Retinal pigment epithelial cell (primary cell): ENCODE data around the gene RAG2.

ENCODE experiments used
- DNase-seq: peaks from one replicate; pipeline ENCODE4 v3.0.0-alpha.2; 2010; ENCODE audit warnings: low read depth
- H3K4me3 ChIP-seq: 2 replicates; pipeline ENCODE4 v1.5.1; 2011; ENCODE audit warnings: mild to moderate bottlenecking, low read length, control low read depth, moderate library complexity
- CTCF ChIP-seq: conservative IDR thresholded peaks from 2 replicates; pipeline ENCODE4 v1.5.1; 2011; ENCODE audit warnings: low read depth, low read length, control low read depth, inconsistent platforms

RAG2 gene

GRCh38 chr11:36627471-36627870, 29.4 kb upstream of the RAG2 start:
- TF ChIP-seq CTCF, result no peak
- no peak for DNase-seq

GRCh38 chr11:36627006-36627405, 29.0 kb upstream of the RAG2 start:
- no peak overlapping the region for H3K4me3 ChIP-seq
- TF ChIP-seq CTCF, result no peak
- DNase-seq, result no peak

More at GRCh38 chr11:36627471-36627870, 29.4 kb upstream of the RAG2 start:
- H3K4me3 ChIP-seq, result no peak overlapping the region

DNA sequence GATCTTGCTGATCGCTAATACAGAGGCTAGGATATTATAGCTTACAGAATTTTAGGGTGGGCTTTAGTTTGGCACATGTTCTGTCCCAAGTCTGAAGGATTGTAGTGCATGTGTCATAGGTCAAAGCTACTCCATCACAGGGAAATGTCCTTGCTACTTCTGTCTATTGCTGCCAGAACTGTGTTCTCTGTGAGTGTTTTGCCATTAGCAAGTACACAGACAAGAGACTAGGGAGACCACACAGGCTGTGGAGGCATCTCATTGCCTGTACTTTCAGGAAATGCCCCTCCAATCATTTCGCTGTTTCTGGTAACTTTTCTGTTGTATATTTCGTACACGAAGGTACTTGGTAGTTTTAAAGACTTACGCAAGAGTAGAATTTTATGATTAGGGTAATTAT, 25.5 kb upstream of the RAG2 start:
- no peak for DNase-seq
- no peak for TF ChIP-seq CTCF
- no peak overlapping the region for H3K4me3 ChIP-seq

DNA sequence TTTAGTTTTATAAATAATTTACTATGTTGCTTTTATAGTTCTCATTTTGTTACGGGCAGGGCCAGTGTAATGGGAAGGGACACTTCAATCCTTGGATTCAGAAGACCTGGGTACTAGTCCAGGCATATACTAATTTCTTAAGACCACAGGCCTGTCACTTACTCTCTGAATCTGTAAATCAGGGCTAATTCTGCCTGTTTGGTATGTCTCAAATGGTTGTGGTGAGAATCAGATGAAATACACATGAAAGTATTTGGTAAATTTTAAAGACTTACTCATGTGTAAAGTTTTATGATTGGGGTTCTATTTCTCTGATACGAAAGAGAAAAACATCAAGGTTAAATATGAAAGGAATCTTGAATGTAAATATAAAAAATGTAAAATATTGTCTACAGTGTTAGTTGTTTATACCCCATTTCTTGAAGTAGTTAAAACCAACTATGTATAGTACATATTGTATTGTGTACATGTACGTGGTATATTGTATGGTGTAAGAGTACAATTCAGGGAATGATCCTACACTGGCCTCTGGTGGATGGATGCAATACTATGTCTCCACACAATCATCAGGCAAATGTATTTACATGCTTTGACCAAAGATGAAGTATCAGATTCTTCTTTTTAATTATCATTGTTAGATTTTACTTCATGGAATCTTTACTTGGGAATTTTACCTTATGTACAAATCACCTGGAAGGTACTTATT, 24.5 kb upstream of the RAG2 start:
- DNase-seq, result no peak
- peak; percentile 87 for TF ChIP-seq CTCF
- no peak overlapping the region for H3K4me3 ChIP-seq

DNA sequence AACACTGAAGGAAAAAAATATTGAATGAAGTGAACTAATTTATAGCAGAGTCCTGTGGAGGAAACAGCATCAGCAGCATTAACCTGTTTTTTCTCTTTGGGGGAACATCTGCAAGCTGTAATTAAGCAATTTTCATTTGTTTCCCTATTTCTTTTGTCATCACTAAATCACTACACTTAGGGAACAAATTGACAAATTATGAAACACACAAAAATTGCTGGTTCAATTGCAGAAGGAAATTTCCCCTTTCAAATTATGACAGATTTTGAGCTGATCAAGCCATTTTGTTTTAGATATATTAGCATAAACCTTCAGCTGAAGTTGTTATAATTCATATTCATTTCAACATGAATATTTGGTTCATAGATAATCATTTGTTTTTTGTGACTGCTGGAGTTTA, 22.2 kb upstream of the RAG2 start:
- TF ChIP-seq CTCF, result no peak
- no peak for DNase-seq
- no peak overlapping the region for H3K4me3 ChIP-seq

DNA sequence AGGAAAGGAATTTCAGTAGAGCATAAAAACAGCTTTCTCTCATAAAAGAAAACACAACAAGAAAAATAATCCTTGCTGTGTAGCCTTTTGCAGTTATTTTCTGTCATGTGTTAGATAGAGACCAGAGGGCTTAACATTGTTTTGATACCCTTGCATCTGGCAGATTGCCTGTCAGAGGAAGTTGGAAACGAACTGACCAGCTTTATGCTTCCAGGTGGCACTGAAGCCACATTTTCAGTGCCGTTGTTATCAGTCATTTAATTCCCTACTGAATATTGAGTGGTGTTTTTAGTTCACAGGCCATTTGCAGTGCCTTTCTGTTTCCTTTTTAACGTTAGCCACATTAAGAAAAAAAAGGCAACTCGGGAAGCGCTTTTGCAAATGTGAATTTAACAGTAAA, 21.5 kb upstream of the RAG2 start:
- DNase-seq, result peak; percentile 48
- TF ChIP-seq CTCF, result no peak
- no peak overlapping the region for H3K4me3 ChIP-seq

- DNase-seq, result no peak
- no peak for TF ChIP-seq CTCF
- no peak overlapping the region for H3K4me3 ChIP-seq
Observed at GRCh38 chr11:36618363-36619047, 20.5 kb upstream of the RAG2 start.
